HG02623 (cell line): ENCODE measurements around the gene NME3.

Experiments used
- ATAC-seq: cut with Tn5 transposase; IDR thresholded peaks from one replicate; pipeline ENCODE4 v1.9.1; 2021; ENCODE audit warnings: moderate library complexity; ENCODE audit not compliant: unreplicated experiment

Gene NME3

DNA sequence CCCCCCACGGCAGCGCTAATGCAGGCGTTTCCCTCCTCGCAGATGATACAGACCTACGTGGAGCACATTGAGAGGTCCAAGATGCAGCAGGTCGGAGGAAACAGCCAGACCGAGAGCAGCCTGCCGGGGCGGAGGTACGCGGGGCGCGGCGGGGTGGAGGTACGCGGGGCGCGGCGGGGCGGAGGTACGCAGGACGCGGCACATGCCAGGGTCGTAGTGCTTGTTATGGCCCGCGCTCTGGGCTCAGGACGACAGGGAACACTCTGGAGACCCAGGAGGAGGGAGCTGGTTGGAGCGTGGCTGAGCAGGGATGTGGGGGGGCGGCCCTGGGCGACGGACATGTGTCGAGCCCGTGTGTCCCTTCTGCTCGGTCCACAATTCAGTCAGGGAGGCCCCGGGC lies 41.9 kb downstream of the NME3 start:
- no peak for ATAC-seq

DNA sequence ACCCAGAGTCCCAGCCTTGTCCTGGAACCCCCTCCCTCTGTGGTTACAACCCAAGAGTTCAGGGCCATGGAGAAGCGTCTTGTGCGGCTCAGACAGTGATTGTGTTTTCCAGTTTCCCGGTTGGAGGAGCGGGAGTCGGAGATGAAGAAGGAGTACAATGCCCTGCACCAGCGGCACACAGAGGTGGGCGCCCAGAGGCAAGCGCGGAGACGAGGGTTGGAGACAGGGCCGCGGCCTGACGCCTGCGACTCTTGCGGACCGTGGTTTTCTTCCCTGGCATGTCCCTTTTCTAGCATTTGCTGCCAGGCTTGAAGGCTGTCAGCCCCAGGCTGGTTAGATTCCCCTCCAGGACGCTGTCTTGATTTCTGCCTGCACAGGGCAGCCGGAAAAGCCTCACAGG lies 42.3 kb downstream of the NME3 start:
- ATAC-seq, result no peak

DNA sequence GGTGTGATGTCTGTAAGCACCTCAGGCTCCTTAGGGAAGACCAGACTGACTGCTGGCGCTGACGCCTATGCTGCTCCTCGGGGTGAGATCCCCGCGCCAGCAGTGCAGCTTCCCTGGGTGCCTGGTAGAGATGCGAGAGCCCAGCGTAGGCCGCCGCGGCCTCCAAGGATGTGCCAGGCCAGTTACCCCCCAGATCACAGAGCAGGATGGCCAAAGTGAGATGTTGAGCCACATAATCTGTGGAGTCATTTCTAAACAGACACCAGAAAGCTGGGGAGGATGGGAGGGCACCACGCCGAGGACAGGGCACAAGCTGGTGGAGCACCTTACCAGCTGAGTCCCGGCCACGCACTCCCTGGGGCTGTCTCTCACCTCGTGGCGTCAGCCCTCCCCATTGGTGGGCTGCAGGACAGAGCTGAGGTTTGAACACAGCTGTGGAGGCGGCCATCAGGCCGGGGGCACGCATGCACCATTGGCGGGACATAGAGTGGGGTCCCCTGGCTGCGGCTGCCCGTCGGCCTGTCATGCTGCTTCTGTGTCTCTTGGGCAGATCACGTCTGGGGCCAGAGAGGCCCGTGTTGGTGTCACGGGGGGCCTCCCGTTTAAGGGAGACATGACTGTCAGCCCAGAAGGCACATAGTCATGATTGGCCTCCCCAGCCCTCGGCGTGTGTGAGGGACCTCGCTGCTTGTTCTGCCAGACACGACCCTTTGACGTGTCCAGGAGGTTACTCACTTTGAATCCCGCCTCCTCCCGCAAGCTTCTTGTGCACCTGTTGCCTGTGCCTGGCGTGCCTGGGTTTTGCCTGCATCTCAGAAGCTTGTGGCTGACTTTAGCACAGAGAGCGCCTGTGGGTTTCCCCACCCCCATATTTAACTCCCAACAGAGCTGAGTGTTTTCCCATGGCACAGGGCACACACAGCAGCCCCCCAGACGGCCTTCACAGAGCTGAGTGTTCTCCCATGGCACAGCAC lies 43.4 kb downstream of the NME3 start:
- no peak for ATAC-seq

DNA sequence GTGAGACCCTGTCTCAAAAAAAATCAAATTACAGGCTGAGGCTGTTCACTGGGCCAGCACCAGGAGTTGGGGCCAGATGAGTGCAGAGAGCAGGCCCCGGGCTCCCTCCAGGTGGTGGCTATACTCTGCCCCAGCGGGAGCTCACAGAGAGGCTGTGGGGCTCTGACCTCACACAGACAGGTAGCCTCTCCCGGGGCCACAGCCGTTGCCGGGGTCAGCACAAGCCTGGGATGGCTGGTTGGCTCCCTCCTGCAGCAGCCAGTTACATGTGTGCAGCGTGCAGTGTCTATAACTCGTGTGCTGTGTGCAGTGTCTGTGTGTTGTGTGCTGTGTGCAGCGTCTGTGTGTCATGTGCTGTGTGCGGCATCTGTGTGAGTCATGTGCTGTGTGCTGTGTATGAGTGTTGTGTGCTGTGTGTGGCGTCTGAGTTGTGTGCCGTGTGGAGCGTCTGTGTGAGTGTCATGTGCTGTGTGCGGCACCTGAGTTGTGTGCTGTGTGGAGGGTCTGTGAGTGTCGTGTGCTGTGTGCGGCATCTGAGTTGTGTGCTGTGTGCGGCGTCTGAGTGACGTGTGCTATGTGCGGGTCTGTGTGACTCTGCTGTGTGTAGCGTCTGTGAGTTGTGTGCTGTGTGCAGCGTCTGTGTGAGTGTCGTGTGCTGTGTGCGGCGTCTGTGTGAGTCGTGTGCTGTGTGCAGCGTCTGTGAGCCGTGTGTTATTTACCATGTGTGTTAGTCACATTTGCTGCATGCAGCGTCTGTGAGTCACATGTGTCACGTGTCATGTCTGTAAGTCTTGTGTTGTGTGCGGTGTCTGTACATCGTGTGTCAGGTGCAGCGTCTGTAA lies 44.5 kb downstream of the NME3 start:
- ATAC-seq, result no peak

DNA sequence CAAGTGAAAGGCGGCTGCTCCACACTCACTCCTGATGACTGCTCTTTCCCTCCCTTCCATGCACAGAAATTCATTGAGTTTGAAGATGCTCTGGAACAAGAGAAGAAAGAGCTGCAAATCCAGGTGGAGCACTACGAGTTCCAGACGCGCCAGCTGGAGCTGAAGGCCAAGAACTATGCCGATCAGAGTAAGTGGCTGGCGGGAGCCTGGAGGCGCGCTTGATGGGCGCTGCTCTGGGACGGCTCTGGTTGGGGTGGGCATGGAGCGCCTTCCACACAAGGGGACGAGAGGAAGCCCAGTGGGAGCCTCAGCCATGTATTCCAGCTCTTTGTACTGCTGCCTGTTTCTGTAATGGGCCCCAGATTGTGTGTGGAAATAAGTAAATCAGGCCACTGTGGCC lies 46.9 kb downstream of the NME3 start:
- no peak for ATAC-seq

DNA sequence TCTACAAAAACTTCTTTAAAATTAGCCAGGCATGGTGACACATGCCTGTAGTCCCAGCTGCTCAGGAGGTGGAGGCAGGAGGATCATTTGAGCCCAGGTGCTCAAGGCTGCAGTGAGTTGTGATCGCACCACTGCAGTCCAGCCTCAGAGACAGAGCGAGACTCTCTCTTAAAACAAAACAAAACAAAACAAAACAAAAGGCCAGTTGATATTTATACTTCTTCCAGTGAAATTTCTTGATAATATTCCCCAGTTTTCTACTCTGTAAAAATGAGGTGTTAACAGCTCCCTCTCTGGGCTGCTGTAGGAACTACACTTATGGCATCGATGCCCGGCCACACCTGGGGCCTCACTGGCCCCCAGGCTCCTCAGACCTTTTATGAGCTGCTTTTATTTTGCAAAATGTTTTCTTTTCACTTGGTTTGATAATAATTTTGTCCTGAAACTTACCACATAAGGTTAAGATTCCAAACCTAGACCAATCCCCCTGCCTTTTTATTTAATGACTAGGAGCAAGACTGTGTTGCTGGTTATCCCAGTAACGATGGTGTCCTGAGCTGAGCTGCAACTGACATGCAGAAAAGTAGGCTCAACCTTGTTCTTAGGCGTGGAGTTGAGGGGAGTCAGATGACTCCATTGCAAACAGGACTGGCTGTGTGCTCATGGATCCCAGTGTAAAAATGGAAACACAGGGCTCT lies 47.7 kb downstream of the NME3 start:
- ATAC-seq, result no peak

DNA sequence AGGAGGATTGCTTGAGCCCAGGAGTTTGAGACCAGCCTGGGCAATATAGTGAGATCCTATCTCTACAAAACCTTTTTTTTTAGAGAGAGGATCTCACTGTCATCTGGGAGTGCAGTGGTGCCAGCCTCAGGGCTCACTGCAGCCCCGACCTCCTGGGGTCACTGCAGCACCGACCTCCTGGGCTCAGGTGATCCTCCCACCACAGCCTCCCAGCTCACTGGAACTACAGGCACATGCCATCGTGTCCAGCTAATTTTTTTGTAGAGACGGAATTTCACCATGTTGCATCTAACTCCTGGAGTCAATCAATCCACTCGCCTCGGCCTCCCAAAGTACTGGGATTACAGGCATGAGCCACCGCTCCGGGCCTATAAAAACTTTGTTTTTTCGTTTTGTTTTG lies 50.0 kb downstream of the NME3 start:
- ATAC-seq, result no peak
